Spleen (tissue), 11 donors: ENCODE data around the gene ATP6V0E1. TPM values are rescaled to one million over a fixed set of nuclear protein-coding genes. Genes with fewer than 3 reads are reported as not detected.

Experiments
- DNase-seq: peaks from one replicate; pipeline ENCODE4 v3.0.0-alpha.2; 2020
- H3K27ac ChIP-seq, 8 donors: fragments of 200-600 bp; sonication (generic) in 7 of 8; 1 replicate in 4 of 8; 2 replicates in 4 of 8; pipeline versions ENCODE4 v1.5.0 to v1.8.0; 2016 to 2021; ENCODE audit warnings: inconsistent platforms in 4 of 8, mild to moderate bottlenecking in 4 of 8, moderate library complexity in 1 of 8
- H3K27me3 ChIP-seq, 7 donors: fragments of 200-600 bp; sonication (generic) in 6 of 7; replicated peaks in 1 of 7; 1 replicate in 4 of 7; 2 replicates in 3 of 7; pipeline versions ENCODE4 v1.5.0 to v1.8.0; 2016 to 2021; ENCODE audit warnings: inconsistent platforms in 3 of 7, mild to moderate bottlenecking in 1 of 7
- H3K36me3 ChIP-seq, 6 donors: fragments of 200-600 bp; sonication (generic) in 5 of 6; 1 replicate in 4 of 6; 2 replicates in 2 of 6; pipeline versions ENCODE4 v1.5.0 to v1.8.0; 2016 to 2021; ENCODE audit warnings: inconsistent platforms in 2 of 6
- H3K4me1 ChIP-seq, 6 donors: fragments of 200-600 bp; sonication (generic) in 5 of 6; 1 replicate in 3 of 6; 2 replicates in 3 of 6; pipeline versions ENCODE4 v1.5.0 to v1.8.0; 2016 to 2021; ENCODE audit warnings: inconsistent platforms in 3 of 6
- H3K4me3 ChIP-seq, 8 donors: fragments of 200-600 bp; sonication (generic) in 7 of 8; 1 replicate in 4 of 8; 2 replicates in 4 of 8; pipeline versions ENCODE4 v1.5.0 to v1.8.0; 2016 to 2021; ENCODE audit warnings: inconsistent platforms in 4 of 8, mild to moderate bottlenecking in 4 of 8, moderate library complexity in 2 of 8
- H3K9me3 ChIP-seq, 8 donors: fragments of 200-600 bp; sonication (generic) in 7 of 8; 1 replicate in 4 of 8; 2 replicates in 4 of 8; pipeline versions ENCODE4 v1.5.0 to v1.8.0; 2016 to 2021; ENCODE audit warnings: inconsistent platforms in 4 of 8
- CTCF ChIP-seq, 11 experiments: fragments of 200-600 bp in 7 of 11; fragments of 450-650 bp in 4 of 11; sonication (generic) in 4 of 11; IDR thresholded peaks in 8 of 11; conservative IDR thresholded peaks in 3 of 11; 1 replicate in 7 of 11; 2 replicates in 4 of 11; pipeline versions ENCODE4 v1.4.0 to v1.8.0; 2016 to 2021; ENCODE audit warnings: antibody characterized with exemption in 11 of 11, inconsistent platforms in 4 of 11, mild to moderate bottlenecking in 1 of 11
- POLR2A ChIP-seq, 3 donors: fragments of 450-650 bp; IDR thresholded peaks; one replicate each; pipeline ENCODE4 v1.5.1; 2017; ENCODE audit warnings: antibody characterized with exemption in 3 of 3, mild to moderate bottlenecking in 1 of 3
- POLR2AphosphoS5 ChIP-seq, 3 donors: sonication (generic); formaldehyde crosslinking; IDR thresholded peaks; one replicate each; pipeline ENCODE4 v1.5.1; 2017; ENCODE audit warnings: antibody characterized with exemption in 3 of 3
- WGBS, 5 donors: extraction: QIAGEN DNeasy Blood & Tissue Kit in 3 of 5; methylation state at CpG; one replicate each; pipeline versions ENCODE4 v1.1.5 to v1.1.7; 2013 to 2018; 5-methylcytosine and 5-hydroxymethylcytosine counted together
- intact Hi-C: fragments of 100-400 bp; cut with DNase I; formaldehyde crosslinking; loops from one replicate; pipeline ENCODE4 v1.15.0; 2023; ENCODE audit warnings: low total_unique reads
- polyA plus RNA-seq, 3 donors: library from polyadenylated mRNA; stranded (reverse); fragments of 200-250 nt; gene quantifications; one replicate each; pipeline ENCODE4 v1.2.1, GENCODE V29; 2013
- total RNA-seq, 7 donors: library from RNA; depleted of rRNA in 3 of 7; stranded (reverse); fragments of >200 nt in 3 of 7; fragmentation: NEBNext Ultra II Directional in 4 of 7; extraction: Animal tissue kit (Norgen Biotek cat#: 25700) in 4 of 7; gene quantifications; one replicate each; pipeline versions ENCODE4 v1.1.0 to v1.2.1, GENCODE V29; 2016 to 2021
- donor health status: healthy with polysubstance abuse.
- donor health status: DM: no; HTN: no; CAD: no; lungs with moderate emphysema.
- donor health status: DM: no; HTN: no; CAD: no.
- donor health status: Bipolar disorder and iron deficiency.
- donor health status: healthy.
- donor health status: DM: no; HTN: no; CAD: no.
- donor health status: DM: yes; HTN: yes; CAD: no.

ATP6V0E1 gene
- total and polyA plus RNA-seq, 10 donors: 185 to 314 (median 212) TPM

GRCh38 chr5:173032730-173033129, 49.2 kb downstream of the ATP6V0E1 start:
- Histone ChIP-seq H3K36me3 (peaks cover 0 to 23% (median 0%) of the 10 kb centered on the region in 6 donors), H3K4me1 (peaks cover 51 to 93% (median 71%) of the 10 kb centered on the region in 6 donors), H3K27me3 (no peaks in the 10 kb centered on the region), H3K27ac (peak overlapping the region in 3 of 8 donors; percentile 86 to 89 (median 88)), H3K9me3 (no peaks in the 10 kb centered on the region), H3K4me3 (no peak overlapping the region)
- intact Hi-C loops: no loop called here
- no peak for DNase-seq
- 95 to 99% (median 97%) methylated on average over 3 of the region's 3 CpGs for WGBS, 5 donors
- TF ChIP-seq CTCF (IDR thresholded peaks at IDR 0.05 in 8 of 11, conservative IDR thresholded peaks at IDR 0.05 in 3 of 11): no peak
- no peak for TF ChIP-seq POLR2AphosphoS5 (IDR thresholded peaks at IDR 0.05)
- no peak for TF ChIP-seq POLR2A (IDR thresholded peaks at IDR 0.05)

- H3K4me1 ChIP-seq: peaks cover 41 to 91% (median 61%) of the 10 kb centered on the region in 6 donors
- intact Hi-C loops: no loop called here
- H3K27me3 ChIP-seq: no peaks in the 10 kb centered on the region
- H3K4me3 ChIP-seq: no peak overlapping the region
- no peak for DNase-seq
- H3K27ac ChIP-seq: peak overlapping the region in 7 of 8 donors; percentile 38 to 89 (median 86)
- TF ChIP-seq CTCF (IDR thresholded peaks at IDR 0.05 in 8 of 11, conservative IDR thresholded peaks at IDR 0.05 in 3 of 11) (no peak), POLR2A (IDR thresholded peaks at IDR 0.05) (no peak), POLR2AphosphoS5 (IDR thresholded peaks at IDR 0.05) (no peak)
- H3K9me3 ChIP-seq: no peaks in the 10 kb centered on the region
- H3K36me3 ChIP-seq: peaks cover 0 to 19% (median 0%) of the 10 kb centered on the region in 6 donors
- WGBS, 5 donors: 69 to 88% (median 74%) methylated on average over 6 of the region's 6 CpGs
These were observed 50.4 kb downstream of the ATP6V0E1 start for GRCh38 chr5:173033923-173034322.

GRCh38 chr5:173035904-173036707, 52.5 kb downstream of the ATP6V0E1 start:
- H3K27me3 ChIP-seq: no peaks in the 10 kb centered on the region
- no peaks in the 10 kb centered on the region for H3K9me3 ChIP-seq
- H3K36me3 ChIP-seq: peaks cover 0 to 19% (median 0%) of the 10 kb centered on the region in 6 donors
- peak in 2 of 3 donors; percentile 7 to 19 for TF ChIP-seq POLR2AphosphoS5 (IDR thresholded peaks at IDR 0.05)
- TF ChIP-seq CTCF (IDR thresholded peaks at IDR 0.05 in 8 of 11, conservative IDR thresholded peaks at IDR 0.05 in 3 of 11): no peak
- H3K27ac ChIP-seq: peak overlapping the region; percentile 78 to 89 (median 86)
- no peak for DNase-seq
- peak overlapping the region in 3 of 8 donors; percentile 2 to 57 (median 24) for H3K4me3 ChIP-seq
- 66 to 72% (median 70%) methylated on average over 24 of the region's 24 CpGs for WGBS, 5 donors
- peaks cover 34 to 82% (median 50%) of the 10 kb centered on the region in 6 donors for H3K4me1 ChIP-seq
- intact Hi-C loops: no loop called here

- WGBS, 5 donors: 84 to 93% (median 92%) methylated on average over 3 of the region's 3 CpGs
- Histone ChIP-seq H3K9me3 (no peaks in the 10 kb centered on the region), H3K27me3 (no peaks in the 10 kb centered on the region), H3K36me3 (peaks cover 0 to 9% (median 0%) of the 10 kb centered on the region in 6 donors), H3K4me3 (no peak overlapping the region), H3K27ac (peak overlapping the region in 2 of 8 donors; percentile 20 to 86), H3K4me1 (peaks cover 30 to 58% (median 40%) of the 10 kb centered on the region in 6 donors)
- DNase-seq: no peak
- intact Hi-C loops: no loop called here
- TF ChIP-seq CTCF (IDR thresholded peaks at IDR 0.05 in 8 of 11, conservative IDR thresholded peaks at IDR 0.05 in 3 of 11) (no peak), POLR2AphosphoS5 (IDR thresholded peaks at IDR 0.05) (no peak), POLR2A (IDR thresholded peaks at IDR 0.05) (no peak)
These were observed 55.6 kb downstream of the ATP6V0E1 start for GRCh38 chr5:173039188-173039587.
